HepG2 (cell line): Measurements from ENCODE around the gene LZTS2.

Experiments used
- NCOA5 ChIP-seq: sonication (generic); formaldehyde crosslinking; IDR thresholded peaks from 2 replicates; pipeline ENCODE4 v1.4.0; 2020; ENCODE audit warnings: missing genetic modification reagents
- ZNF253 ChIP-seq: sonication (generic); formaldehyde crosslinking; IDR thresholded peaks from 2 replicates; pipeline ENCODE4 v1.8.0; 2022; ENCODE audit warnings: mild to moderate bottlenecking, missing genetic modification reagents, borderline replicate concordance
- ZNF510 ChIP-seq: sonication (generic); formaldehyde crosslinking; IDR thresholded peaks from 2 replicates; pipeline ENCODE4 v1.4.0; 2020; ENCODE audit warnings: low read depth, mild to moderate bottlenecking, missing genetic modification reagents

DNA sequence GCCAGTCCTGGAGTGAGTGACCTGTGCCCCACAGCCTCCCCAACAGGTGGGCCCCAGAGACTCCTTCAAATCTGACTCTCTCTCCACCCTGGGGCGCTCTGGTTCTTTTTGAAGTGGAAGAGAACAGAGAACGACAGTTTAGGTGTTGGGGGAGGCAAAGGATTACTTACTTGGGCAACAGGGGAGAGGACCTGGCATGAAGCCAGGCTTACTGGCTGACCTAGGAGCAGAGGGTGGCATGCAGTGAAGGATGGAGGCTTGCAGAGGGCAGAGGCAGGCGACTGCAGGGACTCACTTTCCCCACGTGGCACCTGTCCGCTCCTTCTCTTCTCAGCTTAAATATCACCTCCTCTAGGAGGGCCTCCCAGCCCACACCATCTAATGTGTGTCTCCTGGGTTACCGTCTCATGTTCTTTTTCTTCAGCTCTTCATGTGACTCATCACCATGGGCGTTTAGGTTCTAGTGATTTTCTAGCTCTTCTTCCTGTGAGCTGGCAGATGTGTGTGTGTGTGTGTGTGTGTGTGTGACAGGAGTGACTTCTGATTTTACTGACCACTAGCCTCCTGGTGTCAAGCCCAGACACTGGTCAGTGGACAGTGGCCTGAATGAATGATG lies 15.5 kb downstream of the LZTS2 start:
- no peak for TF ChIP-seq NCOA5
- TF ChIP-seq ZNF510, result no peak
- no peak for TF ChIP-seq ZNF253 (CRISPR knock-in tag)
